Measurements from ENCODE around the gene ACOXL.

GRCh38 chr2:110747522-110748488, 15.4 kb downstream of the ACOXL start:
- TF ChIP-seq POLR2A (IDR thresholded peaks at IDR 0.05; ENCODE audit: low read depth, low read length) (no peak), TAF1 (IDR thresholded peaks at IDR 0.05; ENCODE audit: borderline replicate concordance, low read depth, low read length) (no peak), POLR2AphosphoS5 (IDR thresholded peaks at IDR 0.05; ENCODE audit: low read depth, low read length) (no peak)
